Stimulated activated CD8-positive, alpha-beta memory T cell treated with anti-CD3 and anti-CD28 coated beads, Interleukin-7, amount 100 ng/mL, for 1 hour (primary cell): Measurements from ENCODE around the gene MEOX1.

ENCODE experiments used
- DNase-seq, 2 donors: peaks; one replicate each; pipeline ENCODE4 v3.0.0-alpha.2; 2020; ENCODE audit warnings: low read depth in 2 of 2

MEOX1 gene

DNA sequence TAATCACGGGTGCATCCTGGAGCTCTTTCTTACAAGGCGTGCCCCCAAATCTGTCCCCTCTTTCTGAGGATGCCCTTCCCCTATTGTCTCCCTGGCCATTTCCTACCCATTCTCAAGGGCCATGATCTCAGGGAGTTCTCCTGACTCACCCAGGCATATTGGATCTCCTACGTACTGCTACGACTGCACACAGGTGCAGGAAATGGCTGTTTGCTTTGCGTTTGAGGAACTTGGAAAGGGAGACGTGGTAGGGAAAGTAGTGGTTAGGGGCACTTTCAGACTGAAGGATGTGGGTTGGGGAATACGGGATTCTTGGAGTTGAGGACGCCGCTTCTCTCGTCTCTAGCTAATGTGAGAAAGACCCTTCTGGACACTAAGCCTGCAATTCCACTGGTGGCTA lies 18.7 kb upstream of the MEOX1 start:
- DNase-seq = no peak

DNA sequence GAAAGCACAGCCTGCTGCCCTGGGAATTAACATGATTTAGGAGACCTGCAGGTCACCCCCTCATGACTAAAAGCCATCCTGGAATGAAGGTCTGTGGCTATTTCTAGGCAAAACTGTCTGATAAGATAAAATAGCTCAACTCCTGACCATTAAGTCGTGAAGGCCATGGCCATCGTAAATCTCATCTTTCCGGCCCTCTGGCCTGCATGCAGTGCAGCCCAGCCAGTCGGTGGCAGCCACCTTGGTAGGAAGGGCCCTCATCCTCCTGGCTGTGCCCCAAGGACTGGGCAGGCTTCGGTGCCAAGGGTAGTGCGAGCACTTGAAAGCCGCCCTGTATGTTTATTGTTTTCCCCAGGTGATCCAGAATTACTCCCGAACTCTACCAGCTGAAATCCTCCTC lies 18.2 kb upstream of the MEOX1 start:
- DNase-seq = no peak

DNA sequence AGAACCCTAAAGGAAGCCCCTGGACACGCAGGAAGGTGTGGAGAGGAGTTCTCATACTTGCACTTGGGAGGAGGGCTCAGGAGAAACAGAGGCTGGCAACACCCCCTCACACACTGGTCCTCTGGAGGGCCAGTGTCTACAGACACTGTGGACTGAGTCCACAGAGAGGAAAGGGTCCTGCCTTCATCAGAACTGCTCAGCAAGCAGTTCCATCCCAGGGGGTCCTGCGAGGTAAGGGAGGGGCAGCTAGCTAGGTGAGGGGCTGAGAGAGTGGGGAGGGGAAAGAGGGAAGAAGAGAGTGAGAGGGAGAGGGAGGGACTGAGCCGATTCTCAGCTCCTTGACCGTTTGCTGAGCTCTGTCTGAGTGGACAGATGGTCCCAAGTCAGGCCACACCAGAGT lies 17.7 kb upstream of the MEOX1 start:
- no peak for DNase-seq

DNA sequence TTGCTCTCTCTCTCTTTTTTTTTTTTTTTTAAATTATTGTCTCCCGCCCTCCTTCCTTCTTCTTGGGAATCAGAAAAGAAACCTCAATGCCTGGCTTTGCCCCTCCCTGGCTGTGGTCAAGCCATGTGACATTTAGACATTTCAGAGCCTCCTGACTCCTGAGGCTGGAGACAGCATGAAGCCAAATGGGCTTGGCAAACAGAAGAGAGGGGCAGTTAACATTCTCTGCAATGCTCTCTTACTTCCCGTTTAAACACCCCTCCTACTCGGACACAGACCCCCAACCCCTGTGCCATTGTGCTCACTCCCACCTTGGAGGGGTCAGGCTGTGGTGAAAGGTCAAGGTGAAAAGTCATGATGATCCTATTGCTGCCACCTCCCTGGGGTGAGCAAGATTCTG lies 14.7 kb upstream of the MEOX1 start:
- DNase-seq = no peak

DNA sequence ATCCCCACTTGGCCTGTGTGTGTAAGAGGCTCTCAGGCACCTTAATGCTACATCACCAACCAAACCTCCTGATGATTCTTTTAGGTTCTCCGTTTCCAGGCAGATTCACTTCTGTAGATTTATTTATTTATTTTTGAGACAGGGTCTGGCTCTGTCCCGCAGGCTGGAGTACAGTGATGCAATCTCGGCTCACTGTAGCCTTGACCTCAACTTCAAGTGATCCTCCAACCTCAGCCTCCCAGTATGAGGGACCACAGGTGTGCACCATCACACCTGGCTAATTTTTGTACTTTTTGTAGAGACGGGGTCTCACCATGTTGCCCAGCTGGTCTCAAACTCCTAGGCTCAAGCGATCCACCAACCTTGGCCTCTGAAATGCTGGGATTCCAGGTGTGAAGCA lies 12.7 kb upstream of the MEOX1 start:
- DNase-seq = no peak

DNA sequence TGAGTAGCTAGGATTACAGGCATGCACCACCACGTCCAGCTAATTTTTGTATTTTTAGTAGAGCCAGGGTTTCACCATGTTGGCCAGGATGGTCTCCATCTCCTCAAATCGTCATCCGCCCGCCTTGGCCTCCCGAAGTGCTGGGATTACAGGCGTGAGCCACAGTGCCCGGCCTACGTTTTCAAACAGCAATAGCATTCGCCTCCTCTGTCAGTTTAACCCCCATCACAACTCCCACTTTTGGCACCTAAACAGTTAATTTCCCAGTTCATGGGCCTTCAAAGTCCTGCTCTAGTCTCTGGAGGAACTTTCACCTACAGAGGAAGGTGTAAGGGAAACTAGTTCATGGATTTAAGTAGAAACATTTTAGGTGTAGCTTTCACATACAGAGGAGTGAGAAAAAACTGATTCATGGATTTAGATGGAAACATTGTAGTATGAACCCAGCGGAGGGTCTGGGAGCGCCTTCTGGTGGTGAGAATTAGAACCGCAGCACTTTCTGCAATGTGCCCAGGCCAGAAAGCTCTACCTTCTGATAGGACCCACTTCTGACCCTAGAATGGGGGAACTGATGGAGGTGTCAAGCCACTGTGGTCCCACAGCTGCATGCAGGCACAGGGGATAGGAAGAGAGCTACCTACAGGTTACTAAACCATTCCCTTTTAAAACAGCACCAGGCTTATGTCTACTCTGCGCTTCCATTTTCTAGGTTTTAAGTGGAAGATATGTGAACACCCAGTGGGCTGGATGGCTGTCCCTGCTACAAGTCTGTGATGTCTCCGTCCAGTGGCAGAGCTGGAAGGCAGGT lies 12.0 kb upstream of the MEOX1 start:
- DNase-seq = peak; percentile 46 to 64

DNA sequence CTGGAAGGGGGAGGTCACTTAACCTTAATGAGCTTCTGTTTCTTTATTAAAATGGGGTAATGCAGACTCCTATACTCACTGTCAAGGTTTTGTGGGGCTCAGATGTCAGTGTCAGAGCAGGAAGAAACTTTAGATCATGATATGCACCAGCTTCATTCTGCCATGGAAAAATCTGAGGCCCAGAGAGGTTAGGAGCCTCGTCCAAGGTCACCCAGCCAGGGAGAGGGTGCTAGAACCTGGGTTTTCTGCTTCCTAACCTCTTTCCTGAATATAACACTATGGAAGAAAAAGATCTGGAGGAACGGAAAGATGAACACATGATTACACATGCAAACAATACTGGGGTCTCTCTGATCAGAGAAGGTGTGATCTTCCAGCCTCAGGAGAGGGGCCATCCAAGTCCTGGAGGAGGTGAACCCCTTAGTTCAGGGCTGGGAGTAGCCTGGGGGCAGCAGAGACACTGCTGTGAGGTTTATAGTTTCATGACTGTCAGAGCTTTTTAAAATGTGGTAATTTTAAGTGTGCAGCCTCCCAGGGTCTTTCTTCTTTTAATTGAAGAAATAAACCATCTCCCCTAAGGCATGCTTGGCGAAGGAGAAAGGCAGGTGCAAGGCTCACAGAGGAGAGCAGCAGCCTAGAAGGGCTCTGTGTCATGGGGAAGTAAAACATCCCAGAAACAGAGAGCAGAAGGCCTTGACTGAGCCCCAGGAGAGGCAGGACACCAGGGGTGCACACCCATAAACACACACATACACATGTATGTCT lies 10.2 kb upstream of the MEOX1 start:
- no peak for DNase-seq

DNA sequence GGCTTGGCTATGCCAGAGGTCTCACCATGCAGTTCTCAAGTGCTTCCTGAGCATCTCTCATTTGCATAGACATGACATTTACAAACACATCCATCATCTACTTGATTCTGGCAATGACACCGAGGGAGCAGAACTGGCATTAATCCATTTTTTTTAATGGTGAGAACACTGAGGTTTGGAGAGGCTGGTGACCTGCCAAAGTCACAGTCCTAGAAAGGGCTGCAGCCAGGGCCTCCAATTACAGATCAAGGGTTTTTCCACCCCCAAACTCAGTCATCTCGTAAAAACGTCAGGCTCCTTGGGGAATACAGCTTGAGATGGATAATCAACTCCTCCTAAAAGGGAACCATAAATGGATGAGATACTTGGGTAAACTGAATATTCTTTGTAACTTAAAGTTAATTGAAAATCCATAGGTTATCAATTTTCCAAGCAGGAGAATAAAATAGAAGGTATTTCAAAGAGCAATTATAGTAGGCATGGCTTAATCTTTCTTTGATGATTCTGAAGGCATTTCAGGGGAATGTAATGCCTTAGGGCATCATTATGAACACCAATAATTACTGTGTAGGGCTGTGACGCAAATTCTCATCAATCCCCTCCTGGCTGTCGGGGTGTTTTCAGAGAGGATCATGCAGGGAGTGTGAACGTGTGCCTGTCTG lies 9.4 kb upstream of the MEOX1 start:
- no peak for DNase-seq

DNA sequence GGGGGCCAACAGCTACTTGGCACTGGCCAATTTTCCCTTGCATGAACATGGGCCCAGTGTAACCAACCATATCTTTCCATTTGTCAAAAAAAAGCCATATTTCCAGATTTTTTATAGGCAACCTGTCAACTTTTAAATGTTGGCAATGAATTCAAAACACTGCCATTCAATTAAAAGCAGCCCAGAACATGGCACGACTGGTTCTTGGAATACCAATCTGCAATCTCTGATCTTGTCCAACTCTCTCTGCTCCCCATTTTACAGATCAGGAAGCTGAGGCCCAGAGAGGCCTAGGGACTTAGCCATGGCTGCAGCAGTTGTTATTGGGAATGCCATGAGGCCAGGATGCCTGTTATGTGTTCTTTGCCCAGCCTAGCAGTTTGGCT lies 8.9 kb upstream of the MEOX1 start:
- DNase-seq = no peak

DNA sequence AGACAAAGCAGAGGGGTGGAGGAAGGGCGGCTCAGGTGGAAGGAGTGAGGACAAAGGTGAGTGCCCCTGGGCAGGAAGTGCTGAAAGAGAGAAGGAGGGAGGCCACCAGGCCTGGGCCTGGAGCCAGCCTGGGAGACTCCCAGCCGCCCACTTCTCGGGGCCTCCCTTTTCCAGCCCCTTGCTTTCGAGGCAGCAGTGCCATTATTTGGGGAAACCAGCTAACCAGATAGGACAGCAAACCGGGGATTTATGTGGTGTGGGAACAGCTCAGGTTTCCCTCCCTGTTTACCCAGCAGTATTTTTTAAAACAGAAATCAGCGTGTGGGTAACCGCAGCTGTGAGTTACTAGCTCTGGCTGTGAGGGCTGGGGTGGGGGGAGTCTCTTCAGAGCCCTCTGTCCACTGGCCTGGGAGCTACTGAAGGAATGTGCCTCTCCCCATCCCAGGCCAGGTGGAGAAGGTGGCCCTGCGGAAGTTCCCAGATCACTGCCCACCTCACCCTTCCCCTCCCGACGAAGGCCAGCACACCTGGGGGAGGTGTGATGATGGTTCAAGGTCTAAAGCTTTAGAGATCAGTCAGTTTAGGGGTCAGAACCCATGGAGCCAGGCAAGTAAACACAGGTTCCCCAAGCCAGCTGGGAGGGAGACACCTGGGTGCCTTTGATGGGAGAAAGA lies 8.4 kb upstream of the MEOX1 start:
- no peak for DNase-seq

DNA sequence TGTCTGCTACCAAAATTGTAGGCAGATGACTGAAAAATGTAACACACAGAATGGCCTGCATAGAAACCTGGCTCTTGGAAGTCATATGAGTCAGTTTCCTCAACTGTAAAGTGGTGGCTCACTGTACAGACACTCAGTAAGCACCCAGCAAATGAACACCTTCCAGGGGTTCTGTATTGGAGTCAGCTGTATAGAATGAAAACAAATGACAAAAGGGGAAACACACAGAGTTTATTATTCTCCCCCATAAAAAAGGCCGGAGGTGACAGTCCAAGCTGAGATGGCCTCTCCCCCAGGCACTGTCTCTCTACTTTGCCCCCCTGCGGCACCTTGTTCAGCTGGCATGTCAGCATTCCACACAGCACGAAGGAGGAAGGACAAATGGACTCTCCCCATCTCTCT lies 6.2 kb upstream of the MEOX1 start:
- no peak for DNase-seq

DNA sequence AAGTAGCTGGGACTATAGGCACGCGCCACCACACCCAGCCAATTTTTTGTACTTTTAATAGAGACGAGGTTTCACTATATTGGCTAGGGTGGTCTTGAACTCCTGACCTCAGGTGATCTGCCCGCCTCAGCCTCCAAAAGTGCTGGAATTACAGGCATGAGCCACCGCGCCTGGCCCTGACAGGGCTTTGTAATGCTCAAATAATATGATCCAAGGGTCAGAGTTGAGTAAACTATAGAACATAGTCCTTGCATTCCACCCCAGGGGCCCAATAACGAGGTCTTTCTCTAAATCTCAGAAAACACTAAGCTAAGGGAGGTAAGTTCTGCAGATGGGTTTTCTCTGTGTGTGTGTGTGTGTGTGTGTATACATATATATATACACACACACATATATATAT lies 5.8 kb upstream of the MEOX1 start:
- DNase-seq = no peak

DNA sequence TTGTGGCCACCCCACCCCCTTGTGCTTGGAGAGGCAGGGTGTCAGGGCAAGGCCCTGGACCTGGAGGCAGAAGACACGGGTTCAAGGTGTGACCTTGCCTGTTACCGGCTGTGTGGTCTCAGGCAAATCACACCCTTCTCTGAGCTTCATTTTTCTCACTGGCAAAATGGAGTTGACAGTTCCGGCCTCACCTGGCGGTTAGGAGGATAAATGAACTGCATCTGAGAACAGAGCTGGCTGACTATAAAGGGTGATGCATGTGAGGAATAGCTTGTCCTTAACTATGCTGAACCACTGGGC lies 4.2 kb upstream of the MEOX1 start:
- no peak for DNase-seq

DNA sequence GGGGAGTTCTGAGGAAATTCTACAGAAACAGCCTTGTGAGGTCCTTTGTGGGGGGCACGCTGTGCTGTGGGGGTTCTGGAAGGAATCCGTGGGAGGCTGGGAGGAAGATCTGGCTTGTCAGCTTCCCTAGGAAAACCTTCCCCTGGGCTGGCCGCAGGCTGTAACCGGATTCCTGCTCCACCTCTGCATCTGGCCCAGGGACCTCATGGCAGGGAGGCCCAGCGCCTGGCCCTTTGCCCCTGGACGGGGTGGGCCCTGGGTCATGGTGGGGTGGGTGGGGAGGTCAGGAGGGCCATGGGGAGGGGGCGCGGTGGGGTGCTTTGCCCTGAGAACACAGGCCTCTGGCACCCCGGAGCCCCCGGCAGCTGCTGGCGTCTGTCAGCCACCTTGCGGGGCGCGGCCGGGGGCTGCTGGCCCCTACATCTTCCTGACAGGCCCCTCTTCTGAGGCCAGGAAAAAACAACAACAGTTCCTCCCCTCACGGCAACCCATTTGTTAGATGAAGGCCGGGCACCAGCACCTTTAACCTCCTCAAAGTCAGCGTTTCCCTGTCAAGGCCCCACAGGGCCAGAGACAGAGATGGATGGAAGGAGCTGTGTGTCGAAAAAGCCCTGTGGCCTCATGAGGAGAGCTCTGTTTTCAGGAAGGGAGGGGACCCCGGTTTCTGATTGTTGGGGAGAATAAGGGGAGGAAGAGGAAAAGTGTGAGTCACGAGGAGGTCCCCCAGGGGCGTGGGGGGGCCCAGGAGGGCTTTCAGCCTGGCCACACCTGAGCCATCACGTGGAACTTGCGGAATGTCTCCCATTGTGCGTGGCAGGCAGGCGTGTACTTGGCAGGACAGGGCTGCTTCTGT lies 3.6 kb upstream of the MEOX1 start:
- DNase-seq = no peak

DNA sequence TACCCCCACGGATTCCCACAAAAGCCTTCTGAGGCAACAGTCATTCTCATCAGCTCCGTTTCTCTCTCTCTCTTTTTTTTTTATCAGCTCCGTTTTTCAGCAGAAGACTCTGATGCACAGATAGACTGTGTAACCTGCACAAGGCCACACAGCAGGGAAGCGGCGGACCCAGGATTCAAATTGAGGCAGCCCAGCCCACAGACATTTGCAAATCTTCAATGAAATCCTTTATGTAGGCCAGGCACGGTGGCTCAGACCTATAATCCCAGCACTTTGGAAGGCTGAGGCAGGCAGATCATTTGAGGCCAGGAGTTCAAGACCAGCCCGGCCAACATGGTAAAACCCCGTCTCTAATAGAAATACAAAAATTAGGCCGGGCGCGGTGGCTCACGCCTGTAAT lies 2.4 kb upstream of the MEOX1 start:
- no peak for DNase-seq

DNA sequence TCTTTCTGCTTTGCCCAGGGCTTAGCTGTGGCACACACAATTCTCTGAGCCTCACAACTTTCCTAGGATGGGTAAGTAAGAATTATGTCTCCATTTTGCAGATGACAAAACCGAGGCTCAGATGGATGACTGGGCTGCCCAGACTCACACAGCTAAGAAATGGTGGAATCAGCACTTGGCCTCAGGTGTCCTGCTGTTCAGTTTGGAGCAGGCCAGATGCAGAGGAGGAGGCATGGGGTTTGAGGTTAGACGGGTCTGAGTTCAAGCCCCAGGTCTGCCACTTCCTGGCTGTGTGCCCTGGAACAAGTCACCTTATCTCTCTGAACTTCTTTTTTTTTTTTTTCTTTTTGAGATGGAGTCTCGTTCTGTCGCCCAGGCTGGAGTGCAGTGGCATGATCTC lies 1.7 kb upstream of the MEOX1 start:
- DNase-seq = no peak

DNA sequence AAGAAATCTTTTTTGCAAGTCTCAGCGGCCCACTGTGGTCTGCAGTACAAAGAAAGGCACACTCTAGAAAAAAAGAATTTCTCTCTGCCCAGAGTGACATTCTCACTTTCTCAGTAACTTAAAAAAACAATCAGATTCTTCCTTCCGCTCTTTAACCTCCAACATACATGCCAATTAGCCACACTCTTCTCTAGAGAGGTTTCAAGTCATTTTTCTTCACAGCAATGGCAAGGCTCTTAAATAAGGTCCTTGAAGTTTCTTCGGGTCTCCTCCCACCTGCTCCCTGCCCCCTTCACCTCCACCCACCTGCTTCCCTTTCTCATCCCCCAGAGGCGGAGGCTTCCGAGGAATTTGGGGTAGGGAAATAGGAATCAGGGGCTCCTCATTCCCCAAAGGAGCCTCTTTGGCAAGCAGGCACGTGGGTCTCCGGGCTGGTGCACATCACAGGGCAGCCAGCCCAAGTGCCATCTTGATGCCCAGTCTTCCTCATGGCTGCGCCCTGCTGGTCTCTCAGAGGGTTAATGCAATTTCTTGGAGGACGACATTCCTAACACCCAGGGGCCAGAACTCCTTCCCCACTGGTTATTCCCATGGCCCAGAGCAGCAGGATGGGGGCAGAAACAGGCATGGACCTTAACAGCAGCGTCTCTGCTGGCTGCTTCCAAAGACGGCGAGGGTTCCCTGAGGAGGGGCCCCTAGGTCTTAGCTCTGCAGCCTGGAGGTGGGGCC lies 855 bp upstream of the MEOX1 start:
- DNase-seq = no peak

DNA sequence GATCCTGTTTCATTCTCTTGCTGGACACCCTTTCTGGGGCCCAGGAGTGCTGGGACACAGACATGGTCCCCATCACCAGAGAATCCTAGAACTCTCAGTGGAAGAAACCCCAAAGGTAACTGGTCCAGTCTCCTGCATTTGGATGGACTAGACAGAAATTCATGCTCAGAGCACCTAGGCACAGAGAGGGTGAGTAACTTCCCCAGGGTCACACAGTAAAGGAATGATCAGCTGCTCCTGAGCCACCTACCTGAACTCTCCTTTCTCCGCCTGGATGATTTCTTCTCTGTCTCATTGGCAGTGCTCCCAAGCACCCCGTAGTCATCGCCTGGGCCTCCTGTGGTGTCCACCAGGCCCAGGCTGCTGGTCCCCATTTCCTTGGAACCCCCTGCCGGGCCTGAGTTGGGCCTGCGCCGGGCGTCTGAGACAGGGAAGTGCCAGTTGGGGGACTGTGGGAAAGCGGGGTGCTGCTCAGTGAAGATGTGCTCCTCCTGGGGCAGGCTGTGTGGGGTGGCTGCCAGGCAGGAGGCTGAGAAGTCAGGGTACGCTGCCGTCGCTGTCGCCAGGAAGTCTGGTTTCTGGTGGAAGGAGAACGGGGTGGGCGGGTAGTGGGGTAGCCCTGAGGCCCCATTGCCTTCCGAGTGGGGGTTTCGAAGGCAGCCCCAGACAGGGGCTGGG lies 767 bp downstream of the MEOX1 start:
- DNase-seq = no peak

DNA sequence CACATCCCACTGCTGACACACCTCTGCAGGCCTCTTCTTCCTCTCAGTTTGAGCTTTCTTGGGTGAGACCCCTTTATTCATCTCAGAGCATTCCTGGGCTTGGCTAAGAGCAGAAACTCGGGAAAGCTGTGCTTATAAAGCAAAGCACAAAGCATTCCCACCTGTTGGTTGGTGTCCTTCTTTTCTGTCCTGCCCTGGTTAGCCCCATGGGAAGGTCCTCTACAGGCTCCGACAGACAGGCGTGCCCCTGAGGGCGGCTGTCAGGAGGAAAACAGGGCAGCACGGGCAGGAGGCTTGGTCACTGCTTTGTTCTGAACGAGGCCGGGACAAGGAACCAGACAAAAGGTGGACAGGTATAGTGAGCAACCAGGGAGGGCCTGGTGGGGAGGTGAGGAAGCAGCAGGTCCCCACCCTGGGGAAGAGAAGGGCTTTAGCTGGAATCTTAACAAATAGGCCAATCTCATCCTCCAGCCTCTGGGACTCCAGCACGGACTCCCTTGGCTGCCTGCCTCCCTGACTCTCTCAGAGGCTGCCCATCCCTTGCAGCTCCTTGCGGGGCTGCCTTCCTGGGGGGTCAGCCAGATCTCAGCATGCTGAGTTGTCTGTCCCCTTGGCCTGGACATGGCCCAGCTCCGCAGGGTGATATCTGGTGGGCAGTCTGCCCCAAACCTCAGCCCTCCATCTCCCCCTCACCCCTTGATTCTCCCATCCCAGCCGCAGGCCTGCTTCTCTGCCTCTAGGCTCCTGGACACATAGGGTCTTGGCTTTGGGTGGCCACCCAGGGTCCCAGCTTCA lies 1.7 kb downstream of the MEOX1 start:
- no peak for DNase-seq

DNA sequence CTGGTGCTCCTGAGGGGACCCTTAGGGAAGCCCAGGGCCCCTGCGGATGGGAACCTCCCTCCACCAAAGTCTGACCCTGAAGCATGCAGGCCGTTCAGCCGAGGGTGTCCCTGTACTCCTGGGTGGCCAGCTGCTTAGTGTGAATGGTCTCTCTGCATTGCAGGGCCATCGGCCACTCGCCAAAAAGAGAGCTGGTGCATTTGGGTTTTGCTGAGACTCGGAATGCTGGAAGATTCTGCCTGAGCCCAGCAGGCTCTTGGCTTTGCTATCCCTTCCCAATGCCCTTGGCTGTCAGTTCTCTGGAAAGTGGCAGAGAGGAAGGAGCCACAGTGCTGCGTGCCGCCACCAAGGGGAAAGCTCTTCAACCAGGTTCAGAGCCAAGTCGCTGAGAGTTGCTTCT lies 2.8 kb downstream of the MEOX1 start:
- DNase-seq = no peak
